Peyer's patch (tissue), 4 donors: ENCODE data around the gene GBE1. TPM values are rescaled to one million over a fixed set of nuclear protein-coding genes. Genes with fewer than 3 reads are reported as not detected.

ENCODE experiments used
- DNase-seq, 3 donors: peaks; one replicate each; pipeline ENCODE4 v3.0.0-alpha.2; 2017 to 2019
- H3K27ac ChIP-seq, 4 donors: fragments of 200-600 bp; sonication (generic); one replicate each; pipeline ENCODE4 v1.5.1; 2016 to 2019
- H3K27me3 ChIP-seq, 2 donors: fragments of 200-600 bp; sonication (generic); one replicate each; pipeline ENCODE4 v1.5.1; 2019
- H3K36me3 ChIP-seq, 3 donors: fragments of 200-600 bp; sonication (generic); one replicate each; pipeline ENCODE4 v1.5.1; 2016 to 2019
- H3K4me1 ChIP-seq, 4 donors: fragments of 200-600 bp; sonication (generic); one replicate each; pipeline ENCODE4 v1.5.1; 2016 to 2019
- H3K4me3 ChIP-seq, 4 donors: fragments of 200-600 bp; sonication (generic); 1 replicate in 3 of 4; 2 replicates in 1 of 4; pipeline ENCODE4 v1.5.1; 2016 to 2019; ENCODE audit warnings: mild to moderate bottlenecking in 1 of 4
- H3K9me3 ChIP-seq, 4 donors: fragments of 200-600 bp; sonication (generic); one replicate each; pipeline ENCODE4 v1.5.1; 2016 to 2019; ENCODE audit warnings: mild to moderate bottlenecking in 1 of 4
- POLR2A ChIP-seq, 2 donors: fragments of 450-650 bp; IDR thresholded peaks; one replicate each; pipeline ENCODE4 v1.5.1; 2017; ENCODE audit warnings: antibody characterized with exemption in 2 of 2, mild to moderate bottlenecking in 2 of 2, moderate library complexity in 2 of 2
- total RNA-seq, 4 donors: library from RNA; depleted of rRNA; stranded (reverse); fragments of >200 nt; gene quantifications; one replicate each; pipeline ENCODE4 v1.1.0, GENCODE V29; 2016
- TF ChIP-seq, protein P1 (sequence below), 6 experiments: fragments of 450-650 bp in 4 of 6; fragments of 200-600 bp in 2 of 6; sonication (generic) in 1 of 6; IDR thresholded peaks; one replicate each; pipeline ENCODE4 v1.5.1; 2017 to 2019; ENCODE audit warnings: antibody characterized with exemption in 6 of 6, mild to moderate bottlenecking in 3 of 6, moderate library complexity in 1 of 6

Gene GBE1
- total RNA-seq, 4 donors from 2014 or later = 15.5 to 31.4 (median 20.0) TPM

DNA sequence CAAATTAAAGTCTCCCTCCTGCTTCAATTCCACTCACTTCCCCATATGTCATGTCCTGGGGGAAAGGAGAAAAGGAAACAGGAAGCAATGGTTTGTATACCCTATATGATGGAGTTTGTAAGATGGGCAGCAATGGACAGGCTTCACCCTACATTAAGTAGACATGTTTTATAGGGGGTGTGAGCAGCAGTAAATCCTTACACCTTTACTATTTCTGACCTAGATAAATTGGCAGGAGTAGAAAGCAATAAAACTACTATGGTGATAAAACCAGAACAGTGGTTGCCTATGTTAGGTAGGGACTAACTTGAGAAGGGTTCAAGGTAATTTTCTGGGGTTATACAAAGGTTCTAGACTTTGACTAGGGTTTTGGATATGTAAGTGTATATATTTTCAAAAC is 301.7 kb downstream of the GBE1 start:
- Histone ChIP-seq H3K36me3 (no peaks in the 10 kb centered on the region), H3K27me3 (no peaks in the 10 kb centered on the region), H3K4me1 (no peaks in the 10 kb centered on the region), H3K4me3 (no peak overlapping the region), H3K9me3 (no peaks in the 10 kb centered on the region), H3K27ac (no peak overlapping the region)
- TF ChIP-seq, protein P1, sequence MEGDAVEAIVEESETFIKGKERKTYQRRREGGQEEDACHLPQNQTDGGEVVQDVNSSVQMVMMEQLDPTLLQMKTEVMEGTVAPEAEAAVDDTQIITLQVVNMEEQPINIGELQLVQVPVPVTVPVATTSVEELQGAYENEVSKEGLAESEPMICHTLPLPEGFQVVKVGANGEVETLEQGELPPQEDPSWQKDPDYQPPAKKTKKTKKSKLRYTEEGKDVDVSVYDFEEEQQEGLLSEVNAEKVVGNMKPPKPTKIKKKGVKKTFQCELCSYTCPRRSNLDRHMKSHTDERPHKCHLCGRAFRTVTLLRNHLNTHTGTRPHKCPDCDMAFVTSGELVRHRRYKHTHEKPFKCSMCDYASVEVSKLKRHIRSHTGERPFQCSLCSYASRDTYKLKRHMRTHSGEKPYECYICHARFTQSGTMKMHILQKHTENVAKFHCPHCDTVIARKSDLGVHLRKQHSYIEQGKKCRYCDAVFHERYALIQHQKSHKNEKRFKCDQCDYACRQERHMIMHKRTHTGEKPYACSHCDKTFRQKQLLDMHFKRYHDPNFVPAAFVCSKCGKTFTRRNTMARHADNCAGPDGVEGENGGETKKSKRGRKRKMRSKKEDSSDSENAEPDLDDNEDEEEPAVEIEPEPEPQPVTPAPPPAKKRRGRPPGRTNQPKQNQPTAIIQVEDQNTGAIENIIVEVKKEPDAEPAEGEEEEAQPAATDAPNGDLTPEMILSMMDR (IDR thresholded peaks at IDR 0.05) = no peak
- no peak for TF ChIP-seq POLR2A (IDR thresholded peaks at IDR 0.05)
- DNase-seq = no peak

- TF ChIP-seq, protein P1 (IDR thresholded peaks at IDR 0.05) = no peak
- TF ChIP-seq POLR2A (IDR thresholded peaks at IDR 0.05) = no peak
These were observed 309.0 kb downstream of the GBE1 start for GRCh38 chr3:81452418-81452817.

DNA sequence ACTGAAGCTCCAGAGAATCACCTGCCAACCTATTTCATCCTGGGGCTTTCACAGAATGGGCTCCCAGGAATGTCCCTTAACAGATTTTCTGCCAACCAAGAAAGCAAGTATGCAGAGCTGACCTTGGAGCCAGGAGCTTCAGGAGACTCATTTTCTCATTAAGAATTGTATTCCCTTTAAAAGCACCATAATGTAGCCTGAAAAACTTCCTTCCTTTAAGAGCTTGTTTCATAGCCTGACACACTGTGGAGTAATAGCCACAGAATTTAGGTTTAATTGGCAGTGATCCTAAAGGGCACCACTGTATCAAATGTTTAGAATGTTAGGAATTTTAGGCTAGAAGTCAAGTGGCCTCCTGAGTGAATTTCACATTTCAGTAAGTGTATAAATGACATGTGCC is 309.8 kb downstream of the GBE1 start:
- Histone ChIP-seq H3K4me1 (no peaks in the 10 kb centered on the region), H3K36me3 (no peaks in the 10 kb centered on the region), H3K4me3 (no peak overlapping the region), H3K27me3 (no peaks in the 10 kb centered on the region), H3K9me3 (no peaks in the 10 kb centered on the region), H3K27ac (no peak overlapping the region)
- TF ChIP-seq POLR2A (IDR thresholded peaks at IDR 0.05) = no peak
- TF ChIP-seq, protein P1 (IDR thresholded peaks at IDR 0.05) = no peak
- no peak for DNase-seq

More at GRCh38 chr3:81452418-81452817, 309.0 kb downstream of the GBE1 start:
- no peak for DNase-seq
- Histone ChIP-seq H3K27me3 (no peaks in the 10 kb centered on the region), H3K36me3 (no peaks in the 10 kb centered on the region), H3K9me3 (no peaks in the 10 kb centered on the region), H3K4me1 (no peaks in the 10 kb centered on the region), H3K27ac (no peak overlapping the region), H3K4me3 (no peak overlapping the region)

GRCh38 chr3:81451140-81451539 is 310.3 kb downstream of the GBE1 start:
- no peak for DNase-seq
- Histone ChIP-seq H3K27ac (no peak overlapping the region), H3K36me3 (no peaks in the 10 kb centered on the region), H3K4me3 (no peak overlapping the region), H3K9me3 (no peaks in the 10 kb centered on the region), H3K27me3 (no peaks in the 10 kb centered on the region), H3K4me1 (no peaks in the 10 kb centered on the region)
- no peak for TF ChIP-seq POLR2A (IDR thresholded peaks at IDR 0.05)
- TF ChIP-seq, protein P1 (IDR thresholded peaks at IDR 0.05) = no peak

DNA sequence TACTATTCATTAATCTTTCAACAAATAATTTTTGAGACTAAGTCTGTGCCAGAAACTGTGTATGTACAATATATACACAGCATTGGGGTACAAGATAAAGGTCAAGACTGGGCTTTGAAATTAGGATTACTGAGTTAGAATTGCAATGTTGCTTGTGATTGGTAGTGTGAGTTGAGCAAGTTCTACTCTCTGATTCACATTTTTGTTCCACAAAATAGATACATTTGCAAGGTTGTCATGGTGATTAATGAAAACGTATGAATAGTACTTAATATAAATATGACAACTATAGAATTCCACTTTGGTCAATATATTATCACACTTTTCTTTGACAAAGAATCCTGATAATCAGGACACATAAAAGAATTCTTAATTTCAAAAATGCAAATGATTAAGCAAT is 314.6 kb downstream of the GBE1 start:
- DNase-seq = no peak
- Histone ChIP-seq H3K4me3 (no peak overlapping the region), H3K4me1 (no peaks in the 10 kb centered on the region), H3K27me3 (no peaks in the 10 kb centered on the region), H3K9me3 (no peaks in the 10 kb centered on the region), H3K27ac (no peak overlapping the region), H3K36me3 (no peaks in the 10 kb centered on the region)
- TF ChIP-seq, protein P1 (IDR thresholded peaks at IDR 0.05) = no peak
- no peak for TF ChIP-seq POLR2A (IDR thresholded peaks at IDR 0.05)

- no peaks in the 10 kb centered on the region for H3K4me1 ChIP-seq
- no peak for TF ChIP-seq POLR2A (IDR thresholded peaks at IDR 0.05)
- TF ChIP-seq, protein P1 (IDR thresholded peaks at IDR 0.05) = no peak
- H3K36me3 ChIP-seq = no peaks in the 10 kb centered on the region
- H3K27me3 ChIP-seq = no peaks in the 10 kb centered on the region
- H3K4me3 ChIP-seq = no peak overlapping the region
- H3K9me3 ChIP-seq = no peaks in the 10 kb centered on the region
- no peak overlapping the region for H3K27ac ChIP-seq
- no peak for DNase-seq
These were observed 315.7 kb downstream of the GBE1 start for GRCh38 chr3:81445712-81446111.
